ENCODE data around the gene TTC21A.
"Not testable (repeated sequence)": the region's sequence is repeated elsewhere in the genome, so short reads cannot be mapped to it uniquely, and the experiment has no call there.

The TTC21A gene

DNA sequence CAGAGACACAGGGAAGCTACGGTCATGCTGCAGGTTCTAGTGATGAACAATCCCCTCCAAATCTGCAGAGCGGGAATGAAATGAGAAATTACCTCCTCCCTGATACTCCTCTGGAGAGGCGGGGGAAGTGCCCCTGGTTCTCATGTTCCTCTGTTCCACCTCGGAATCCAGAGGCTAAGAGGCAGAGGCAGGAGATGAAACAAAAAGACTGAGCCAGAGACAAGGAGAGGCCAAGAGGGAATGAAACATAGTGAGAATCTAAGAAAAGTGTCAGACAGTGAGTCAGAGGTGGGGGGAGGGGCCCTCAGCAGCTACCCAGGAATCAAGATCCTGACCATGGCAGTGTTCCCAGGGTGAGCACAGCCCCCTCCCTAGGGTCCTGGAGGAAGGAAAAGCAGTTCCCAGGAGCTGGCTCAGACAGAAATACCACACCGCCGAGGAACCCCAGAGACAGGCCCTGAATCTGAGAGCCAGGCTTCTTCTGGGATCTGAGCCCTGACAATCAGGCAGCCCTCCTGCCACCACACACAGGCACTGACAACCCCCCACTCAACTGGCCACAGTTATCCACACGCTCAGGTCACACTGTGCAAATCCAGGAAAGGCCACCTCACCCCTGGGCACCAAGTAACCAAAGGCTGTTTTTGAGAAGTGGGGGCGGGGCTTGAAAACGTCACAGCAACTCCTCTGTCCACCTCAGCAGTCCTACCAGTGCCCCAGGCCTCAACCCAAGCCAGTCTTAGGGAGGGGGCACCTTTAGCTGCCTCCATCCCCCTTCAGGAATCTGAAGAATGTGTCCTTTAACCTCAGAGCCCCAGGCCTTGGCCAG is 43.5 kb downstream of the TTC21A start:
- peak in 3 of 5 experiments; percentile 21 to 60 (median 57) for DNase-seq

DNA sequence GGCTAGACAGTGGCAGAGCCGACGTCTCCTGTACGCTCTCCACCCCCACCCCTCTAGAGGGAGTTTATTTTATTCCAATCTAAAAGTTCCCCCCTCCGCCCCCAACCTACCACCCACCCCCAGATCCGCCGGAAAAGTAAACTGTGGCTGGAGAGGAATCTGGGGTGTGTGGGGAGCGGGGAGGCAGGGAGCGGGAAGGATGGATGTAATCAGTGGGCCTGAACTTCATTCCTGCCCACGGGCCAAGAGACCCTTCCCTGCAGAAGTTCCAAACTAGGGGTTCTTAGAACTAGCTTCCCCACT is 46.4 kb downstream of the TTC21A start:
- no peak for DNase-seq

DNA sequence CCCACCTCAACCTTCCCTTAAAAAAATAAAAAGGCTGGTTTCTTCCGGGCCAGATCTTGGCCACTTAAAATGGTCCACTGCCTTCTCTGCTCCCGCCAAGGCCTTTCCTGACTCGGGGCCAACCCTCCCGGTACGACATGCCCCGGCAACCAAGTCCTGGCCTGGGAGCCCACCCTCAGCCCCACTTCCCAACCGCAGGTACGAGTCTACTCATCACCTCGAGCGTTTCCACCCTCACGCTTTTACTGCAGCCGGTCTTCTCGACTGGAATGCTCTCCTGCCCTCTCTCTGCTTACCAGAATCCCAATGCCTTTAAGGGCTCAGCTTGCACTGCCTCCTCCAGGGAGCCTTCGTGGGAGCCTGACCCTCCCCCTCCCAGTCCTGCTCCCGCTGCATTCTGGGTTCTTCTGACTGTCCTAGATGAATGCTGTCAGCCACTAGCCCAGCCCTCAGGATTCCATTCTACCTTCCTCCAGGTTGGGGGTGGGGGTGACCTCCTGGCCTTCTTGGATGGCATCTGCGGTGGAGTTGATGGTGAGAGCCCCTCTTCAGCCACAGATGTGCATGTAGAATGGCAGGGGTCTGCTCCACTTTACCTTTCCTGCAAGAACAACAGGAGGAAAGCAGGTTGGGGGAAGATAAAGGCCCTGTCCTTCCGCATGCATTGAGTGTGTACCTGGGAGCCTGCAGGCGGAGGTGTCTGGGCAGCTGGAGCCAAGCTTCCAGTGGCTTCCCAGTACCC is 47.0 kb downstream of the TTC21A start:
- no peak for DNase-seq

DNA sequence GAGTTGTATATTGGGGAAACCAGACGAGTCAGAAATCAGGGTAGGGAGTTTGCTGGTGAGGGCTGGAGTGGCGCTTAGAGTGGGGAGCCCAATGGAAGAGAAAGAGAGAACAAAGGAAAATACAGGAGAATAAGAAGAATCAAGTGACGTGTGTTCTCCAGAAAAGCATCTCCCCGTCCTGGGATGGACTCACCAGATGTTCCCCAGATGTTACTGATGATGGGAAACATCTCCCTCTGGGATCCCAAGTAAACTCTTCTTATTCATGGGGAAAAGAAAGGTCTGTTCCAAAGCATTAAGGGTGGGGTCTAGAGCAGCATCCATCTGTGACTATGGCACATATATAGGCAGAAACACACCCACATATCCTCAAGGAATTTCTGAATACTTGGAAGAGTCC is 48.9 kb downstream of the TTC21A start:
- DNase-seq: no peak

DNA sequence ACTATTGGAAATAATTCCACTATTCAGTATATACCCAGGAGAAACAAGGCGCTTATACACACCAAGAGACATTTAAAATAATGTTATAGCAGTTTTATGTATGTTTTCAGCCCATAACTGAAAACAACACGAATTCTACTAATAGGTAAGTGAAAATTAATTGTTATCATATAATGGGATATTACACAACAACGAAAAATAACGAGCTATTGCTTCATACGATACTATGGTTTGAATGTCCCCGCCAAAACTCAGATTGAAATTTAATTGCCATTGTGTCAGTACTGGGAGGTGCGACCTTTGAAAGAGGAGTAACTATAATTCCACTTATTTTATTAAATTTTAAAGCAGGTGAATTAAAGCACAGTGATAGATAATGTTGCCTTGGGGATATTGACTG is 49.9 kb downstream of the TTC21A start:
- DNase-seq: no peak

DNA sequence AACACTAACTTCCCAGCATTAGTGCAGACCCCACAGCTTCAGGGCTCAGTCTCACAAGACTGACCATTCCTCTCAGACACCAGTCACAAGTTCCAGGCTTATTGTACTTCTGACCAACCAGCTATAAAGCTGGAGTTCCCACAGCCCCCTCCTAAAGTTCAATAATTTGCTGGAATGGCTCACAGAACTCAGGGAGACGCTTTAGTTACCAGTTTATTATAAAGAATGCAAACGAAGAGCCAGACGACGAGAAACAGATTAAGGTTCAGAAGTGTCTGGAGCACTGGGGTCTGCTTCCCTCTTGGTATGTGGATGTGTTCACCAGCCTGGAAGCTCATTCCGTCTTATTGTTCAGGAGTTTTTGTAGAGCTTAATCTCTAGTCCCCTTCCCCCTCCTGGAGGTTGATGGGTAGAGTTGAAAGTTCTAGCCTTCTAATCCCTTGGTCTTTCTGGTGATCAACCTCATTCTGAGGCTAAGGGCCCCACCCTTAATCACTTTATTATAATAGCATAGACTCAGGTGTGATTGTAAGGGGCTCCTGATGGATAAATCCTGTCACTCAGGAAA is 50.8 kb downstream of the TTC21A start:
- no peak for DNase-seq

DNA sequence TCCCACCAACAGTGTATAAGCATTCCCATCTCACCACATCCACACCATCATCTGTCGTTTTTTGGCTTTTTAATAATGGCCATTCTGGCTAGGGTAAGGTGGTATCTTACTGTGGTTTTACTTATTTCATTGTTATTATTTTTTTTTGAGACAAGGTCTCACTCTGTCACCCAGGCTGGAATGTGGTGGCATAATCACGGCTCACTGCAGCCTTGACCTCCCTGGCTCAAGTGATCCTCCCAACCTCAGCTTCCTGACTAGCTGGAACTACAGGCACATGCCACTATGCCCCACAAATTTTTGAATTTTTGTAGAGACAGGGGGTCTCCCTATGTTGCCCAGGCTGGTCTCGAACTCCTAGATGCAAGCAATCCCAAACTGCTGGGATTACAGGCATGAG is 56.9 kb downstream of the TTC21A start:
- DNase-seq: no peak

DNA sequence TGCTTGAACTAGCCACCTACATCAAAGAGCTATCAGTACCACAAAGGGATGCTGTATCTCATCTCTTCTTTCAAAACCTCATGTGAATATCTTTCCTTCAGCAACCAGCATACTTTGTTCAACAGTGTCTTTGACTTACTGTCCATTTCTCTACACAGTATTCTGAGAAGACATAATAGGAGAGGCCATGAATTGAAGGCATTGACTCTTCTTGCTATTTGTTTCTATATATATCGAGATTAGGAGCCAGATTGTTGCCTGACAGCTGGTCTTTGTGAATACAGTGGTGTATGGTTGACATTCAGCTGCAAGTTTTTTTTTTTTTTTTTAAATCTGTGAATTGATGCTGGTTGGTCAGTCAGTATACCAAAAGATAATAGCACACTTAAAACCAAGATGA is 58.0 kb downstream of the TTC21A start:
- no peak for DNase-seq

DNA sequence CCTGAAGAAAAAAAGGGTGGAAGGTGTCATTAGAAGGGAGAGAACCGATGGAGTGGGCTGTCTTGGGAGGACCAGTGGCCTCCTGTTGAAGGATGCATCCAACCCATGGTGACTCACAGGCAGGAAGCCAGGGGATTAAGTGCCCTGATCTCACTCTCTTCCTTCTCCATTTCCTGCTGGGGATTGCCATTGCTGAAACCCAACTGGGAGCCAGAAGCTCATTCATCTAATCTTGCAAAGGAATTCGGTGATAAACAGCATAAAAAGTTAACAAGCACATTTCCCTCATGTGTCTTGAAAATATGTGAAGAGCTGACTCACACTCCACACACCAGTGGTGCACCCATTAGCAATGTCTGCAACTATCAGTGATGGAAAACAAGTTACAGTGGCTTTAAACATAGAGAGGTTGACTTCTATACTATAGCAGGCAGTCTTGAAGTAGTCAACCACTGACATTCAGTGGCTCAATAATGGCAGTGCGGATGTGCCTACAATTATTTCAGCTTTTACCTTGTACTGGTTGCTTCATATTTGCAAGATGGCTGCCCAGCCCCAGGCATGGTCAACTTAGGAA is 58.7 kb downstream of the TTC21A start:
- DNase-seq: no peak

DNA sequence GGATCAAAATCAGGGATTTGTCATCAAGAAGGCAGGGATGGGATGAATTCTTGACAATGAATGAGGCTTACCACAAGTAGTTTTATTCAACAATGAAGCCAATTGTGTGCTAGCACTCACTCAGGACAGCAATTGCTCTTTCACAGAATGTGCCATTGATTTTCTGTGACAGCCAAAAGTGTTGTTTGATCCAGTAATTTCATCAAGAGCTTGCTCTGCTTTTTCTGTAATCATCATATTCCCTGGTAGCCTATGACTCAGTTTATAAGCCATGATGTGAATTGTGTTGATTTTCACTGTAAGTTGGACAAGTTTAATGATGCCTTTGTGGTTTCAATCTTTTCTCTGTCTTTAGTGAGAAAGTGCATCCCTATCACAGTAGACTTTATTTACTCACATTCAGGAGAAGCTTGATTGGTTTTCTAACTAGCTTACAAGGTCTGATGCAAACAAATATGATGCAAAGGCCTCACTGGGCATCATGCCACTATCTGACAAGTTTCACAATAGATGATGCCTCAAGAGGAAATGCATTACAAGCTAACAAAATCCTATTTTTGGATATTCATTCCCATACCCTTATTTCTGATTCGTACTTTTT is 59.6 kb downstream of the TTC21A start:
- DNase-seq: no peak

DNA sequence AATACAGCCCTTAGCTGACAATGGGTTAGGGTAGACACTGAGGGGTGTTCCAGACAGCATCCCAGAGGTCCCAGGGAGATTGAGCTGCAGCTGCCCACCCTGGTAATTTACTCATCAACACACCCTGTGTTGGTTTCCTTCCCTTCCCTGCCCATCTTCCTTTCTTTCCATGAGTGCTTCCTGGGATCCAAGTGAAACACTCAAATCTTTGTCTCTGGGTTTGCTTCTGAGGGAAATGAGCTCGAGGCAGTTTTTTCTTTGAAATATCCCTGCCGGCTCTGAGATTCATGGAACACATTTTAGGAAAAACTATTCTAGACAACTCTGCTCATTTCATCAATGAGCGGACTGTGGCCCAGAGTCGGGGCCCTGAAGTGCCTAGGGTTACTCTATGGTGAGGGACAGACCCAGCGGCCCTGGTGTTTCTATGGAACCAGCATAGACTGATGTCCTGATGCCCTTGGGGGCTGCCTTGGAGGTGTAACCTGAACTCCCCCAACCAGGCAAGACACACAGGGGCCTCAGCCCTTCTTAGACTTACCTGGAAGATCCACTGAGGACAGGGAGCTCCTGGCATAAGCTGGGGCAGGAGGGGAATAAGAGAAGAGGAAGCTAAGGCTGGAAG is 60.8 kb downstream of the TTC21A start:
- DNase-seq: no peak

DNA sequence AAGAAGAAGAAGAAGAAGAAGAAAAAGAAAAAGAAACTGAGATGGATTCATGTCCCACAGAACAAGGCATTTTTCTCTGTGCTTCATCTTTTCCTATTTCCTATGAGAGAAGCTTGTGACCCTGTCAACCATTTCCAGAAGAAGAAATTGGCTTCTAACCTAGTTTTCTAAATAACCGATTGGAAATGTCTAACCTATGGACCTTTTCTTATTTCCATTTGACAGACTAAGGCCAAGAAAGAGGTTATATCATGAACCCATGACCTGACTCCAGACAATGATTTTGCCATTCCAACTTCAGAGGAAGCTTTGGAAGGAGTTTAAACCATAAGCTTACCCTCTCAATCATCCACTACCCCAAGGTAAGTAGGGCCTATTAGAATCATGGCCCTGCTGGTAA is 62.2 kb downstream of the TTC21A start:
- no peak for DNase-seq

DNA sequence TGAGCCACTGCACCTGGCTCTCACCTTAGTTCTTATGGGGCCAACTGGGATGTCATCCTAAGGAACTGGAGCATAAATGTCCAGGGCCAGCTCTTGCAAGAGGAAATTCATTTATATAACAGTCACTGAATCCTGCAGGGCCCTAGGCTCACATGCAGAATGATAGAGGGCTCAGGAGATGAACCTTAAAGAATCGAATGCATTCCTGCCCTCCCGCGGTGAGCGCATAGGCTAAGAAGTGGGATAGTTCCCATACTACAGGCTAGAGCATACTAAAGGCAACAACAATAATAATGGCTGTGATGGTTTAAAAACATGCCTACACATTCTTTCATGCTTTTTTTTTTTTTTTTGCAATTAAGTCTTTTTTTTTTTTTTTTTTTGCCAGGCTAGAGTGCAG is 63.0 kb downstream of the TTC21A start:
- no peak for DNase-seq

DNA sequence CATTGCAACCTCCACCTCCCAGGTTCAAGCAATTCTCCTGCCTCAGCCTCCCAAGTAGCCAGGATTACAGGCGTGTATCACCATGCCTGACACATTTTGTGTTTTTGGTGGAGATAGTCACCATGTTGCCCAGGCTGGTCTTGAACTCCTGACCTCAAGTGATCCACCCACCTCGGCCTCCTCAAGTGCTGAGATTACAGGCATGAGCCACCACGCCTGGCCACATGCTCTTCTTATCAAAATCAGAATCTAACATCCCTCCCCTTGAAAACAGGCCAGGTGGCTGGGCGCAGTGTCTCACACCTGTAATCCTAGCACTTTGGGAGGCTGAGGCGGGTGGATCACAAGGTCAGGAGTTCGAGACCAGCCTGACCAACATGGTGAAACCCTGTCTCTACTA is 63.4 kb downstream of the TTC21A start:
- DNase-seq: not testable (repeated sequence)

DNA sequence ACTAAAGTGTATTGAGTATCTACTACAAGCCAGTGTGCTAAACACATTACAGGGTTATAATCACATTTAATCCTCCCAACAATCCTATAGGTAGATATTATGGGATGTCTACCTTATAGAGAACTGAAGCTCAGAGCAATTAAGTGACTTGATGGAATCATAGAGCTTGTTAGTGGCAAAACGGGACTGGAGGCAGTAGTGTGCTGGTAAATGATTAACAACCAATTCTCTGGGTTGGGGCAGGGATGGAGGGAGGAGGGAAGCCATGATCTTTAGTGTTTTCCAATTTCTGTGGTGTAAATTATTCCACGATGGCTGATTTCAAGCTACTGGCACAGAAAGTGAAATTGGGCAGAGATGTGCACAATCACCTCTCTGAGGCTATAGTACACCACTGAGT is 64.4 kb downstream of the TTC21A start:
- DNase-seq: no peak

DNA sequence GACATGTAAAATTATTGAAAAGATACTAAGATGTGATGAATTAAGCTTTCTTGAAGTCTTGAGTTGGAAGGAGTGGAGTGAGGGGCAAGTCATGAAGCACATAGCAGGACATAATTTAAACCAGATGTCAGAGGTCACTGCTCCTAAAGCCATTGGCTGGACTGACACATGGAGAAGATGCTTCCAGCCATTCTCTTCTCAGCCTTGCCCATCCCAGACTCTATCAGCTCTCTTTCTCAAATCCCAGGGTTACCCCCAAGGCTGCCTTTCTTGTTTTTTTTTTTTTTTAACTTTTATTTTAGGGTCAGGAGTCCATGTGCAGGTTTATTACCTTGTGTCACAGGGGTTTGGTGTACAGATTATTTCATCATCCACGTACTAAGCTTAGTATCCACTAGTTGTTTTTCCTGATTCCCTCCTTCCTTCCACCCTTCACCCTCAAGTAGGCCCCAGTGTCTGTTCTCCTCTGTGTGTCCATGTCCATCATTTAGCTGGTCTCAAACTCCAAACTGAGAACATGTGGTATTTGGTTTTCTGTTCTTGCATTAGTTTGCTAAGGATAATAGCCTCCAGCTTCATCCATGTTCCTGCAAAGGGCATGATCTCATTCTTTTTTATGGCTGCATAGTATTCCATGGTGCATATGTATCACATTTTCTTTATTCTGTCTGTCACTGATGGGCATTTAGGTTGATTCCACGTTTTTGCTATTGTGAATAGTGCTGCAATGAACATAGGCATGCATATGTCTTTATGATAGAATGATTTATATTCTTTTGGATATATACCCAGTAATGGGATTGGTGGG is 66.0 kb downstream of the TTC21A start:
- DNase-seq: no peak

DNA sequence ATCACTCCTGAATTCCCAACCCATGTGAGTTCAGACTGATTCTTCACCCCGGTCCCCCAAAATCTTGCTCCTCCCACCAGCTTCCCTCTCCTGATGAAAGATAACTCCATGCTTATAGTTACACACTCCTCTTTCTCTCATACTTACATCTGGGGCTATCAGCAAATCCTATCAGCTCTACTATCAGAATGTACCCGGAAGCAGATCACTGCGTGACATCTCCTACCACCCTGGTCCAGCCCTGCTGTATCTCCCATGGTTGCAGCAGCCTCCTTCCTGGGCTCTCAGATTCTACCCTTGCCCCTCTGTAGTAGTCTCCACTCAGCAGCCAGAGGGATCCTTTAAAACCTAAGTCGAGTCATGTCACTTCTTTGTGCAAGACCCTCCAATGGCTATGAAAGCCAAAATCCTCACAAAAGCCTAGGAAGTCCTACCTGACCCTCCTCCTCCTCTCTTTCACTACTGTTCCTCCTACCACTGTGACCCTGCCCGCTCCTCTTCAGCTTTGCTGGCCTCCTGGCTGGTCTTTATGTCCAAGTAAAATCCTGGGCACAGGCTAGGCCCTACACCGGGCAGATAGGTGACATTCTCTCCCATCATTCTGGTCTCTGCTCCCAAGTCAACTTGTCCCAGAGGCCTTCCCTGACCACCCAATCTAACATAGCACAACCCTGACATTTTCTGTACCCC is 68.7 kb downstream of the TTC21A start:
- DNase-seq: no peak

DNA sequence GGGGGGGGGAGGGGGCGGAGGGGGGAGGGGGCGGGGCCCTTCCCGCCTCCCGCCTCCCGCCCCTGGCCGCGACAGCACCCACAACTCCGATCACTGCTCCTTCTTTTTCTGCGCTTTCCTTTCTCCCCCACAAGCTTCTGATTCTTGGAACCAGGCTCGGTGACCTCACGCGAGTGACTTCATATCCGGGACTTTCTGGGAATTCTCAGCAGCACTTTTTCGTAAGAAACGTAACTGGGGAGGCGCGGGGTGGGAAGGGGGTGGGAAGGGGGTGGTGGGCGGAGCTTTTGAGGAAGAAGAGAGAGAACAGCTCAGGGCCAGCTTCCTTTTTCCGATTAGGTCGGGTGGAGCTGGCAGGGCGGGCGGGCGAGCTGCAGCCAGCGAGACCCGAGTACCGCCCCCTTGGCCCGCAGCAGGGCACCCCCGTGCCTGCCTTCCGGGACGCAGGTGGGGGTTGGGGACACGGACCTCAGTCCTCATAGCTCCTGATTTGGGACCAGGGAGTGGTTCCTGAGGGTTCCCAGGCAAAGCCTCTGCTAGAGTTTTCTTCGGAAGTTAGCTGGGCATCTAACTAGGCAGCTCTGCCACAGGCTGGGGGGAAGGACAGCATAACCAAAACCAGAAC is 70.3 kb downstream of the TTC21A start:
- DNase-seq: peak; percentile 42 to 72 (median 57)

DNA sequence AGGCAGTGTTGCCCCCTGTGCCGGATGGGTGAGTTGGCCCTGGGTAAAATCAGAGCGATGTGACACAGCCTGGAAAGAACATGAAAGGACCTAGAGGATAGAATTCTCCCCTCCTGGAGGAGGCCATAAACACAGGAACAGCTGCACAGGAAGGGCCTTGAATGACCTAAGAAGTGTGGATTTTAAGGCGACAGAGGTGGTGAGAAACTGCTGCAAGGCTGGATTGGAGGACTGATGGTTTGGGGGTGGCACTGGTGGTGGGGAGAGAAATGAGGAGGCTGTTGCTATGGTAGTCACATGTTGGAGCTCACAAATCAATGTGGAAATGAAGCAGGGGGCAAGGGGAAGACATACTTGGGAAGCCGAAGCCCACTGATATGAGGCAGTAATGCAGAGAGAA is 71.1 kb downstream of the TTC21A start:
- DNase-seq: peak in 1 of 5 experiments; percentile 18

DNA sequence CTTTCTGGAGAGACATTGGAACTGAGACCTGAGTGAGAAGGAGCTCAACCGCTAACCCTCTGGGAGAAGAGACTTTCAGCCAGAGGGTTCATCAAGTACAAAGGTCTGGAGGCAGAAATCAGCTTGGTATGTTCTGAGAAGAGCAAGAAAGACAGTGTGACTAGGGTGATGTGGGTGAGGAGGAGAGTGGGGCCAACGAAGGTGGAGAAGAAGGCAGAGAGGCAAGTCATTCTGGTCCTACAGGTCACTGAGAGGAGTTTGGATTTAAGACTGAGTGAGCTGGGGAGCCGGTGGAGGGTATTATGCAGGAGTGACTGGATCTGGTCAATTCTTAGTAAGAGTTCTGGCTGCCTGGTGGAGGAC is 72.7 kb downstream of the TTC21A start:
- no peak for DNase-seq
